MM.1S (cell line): Measurements from ENCODE around the gene C1orf74.

Experiments
- DNase-seq: peaks from one replicate; pipeline ENCODE4 v3.0.0-alpha.2; 2015
- H2AFZ ChIP-seq: fragments of 300-600 bp; sonication (generic); 2 replicates; pipeline ENCODE4 v1.6.0; 2016; ENCODE audit warnings: antibody characterized with exemption, low read length
- H3F3A ChIP-seq: fragments of 300-600 bp; sonication (generic); 2 replicates; pipeline ENCODE4 v1.6.1; 2016; ENCODE audit warnings: mild to moderate bottlenecking, antibody characterized with exemption, low read length, moderate library complexity, mixed read lengths; ENCODE audit not compliant: insufficient read depth
- H3K27ac ChIP-seq: fragments of 300-600 bp; sonication (generic); 2 replicates; pipeline ENCODE4 v1.5.1; 2016; ENCODE audit warnings: mild to moderate bottlenecking, low read length
- H3K27me3 ChIP-seq: fragments of 300-600 bp; sonication (generic); replicated peaks from 2 replicates; pipeline ENCODE4 v1.6.0; 2016; ENCODE audit warnings: low read length; ENCODE audit not compliant: insufficient read depth
- H3K36me3 ChIP-seq: fragments of 300-600 bp; sonication (generic); replicated peaks from 2 replicates; pipeline ENCODE4 v1.6.1; 2016; ENCODE audit warnings: mild to moderate bottlenecking, low read length, mixed read lengths; ENCODE audit not compliant: insufficient read depth
- H3K4me1 ChIP-seq: fragments of 300-600 bp; sonication (generic); 2 replicates; pipeline ENCODE4 v1.6.1; 2016; ENCODE audit warnings: low read length, mixed read lengths
- H3K4me2 ChIP-seq: fragments of 300-600 bp; sonication (generic); 2 replicates; pipeline ENCODE4 v1.6.0; 2016; ENCODE audit warnings: low read depth, low read length
- H3K4me3 ChIP-seq: fragments of 300-600 bp; sonication (generic); 2 replicates; pipeline ENCODE4 v1.5.1; 2016; ENCODE audit warnings: low read length, mixed read lengths
- H3K79me2 ChIP-seq: fragments of 300-600 bp; sonication (generic); 2 replicates; pipeline ENCODE4 v1.6.1; 2016; ENCODE audit warnings: mixed run types, low read length, mixed read lengths
- H3K9ac ChIP-seq: fragments of 300-600 bp; sonication (generic); 2 replicates; pipeline ENCODE4 v1.6.1; 2016; ENCODE audit warnings: low read length, mixed read lengths
- H3K9me2 ChIP-seq: fragments of 300-600 bp; sonication (generic); replicated peaks from 2 replicates; pipeline ENCODE4 v1.6.1; 2016; ENCODE audit warnings: mild to moderate bottlenecking, low read length, mixed read lengths; ENCODE audit not compliant: insufficient read depth
- H3K9me3 ChIP-seq: fragments of 300-600 bp; sonication (generic); replicated peaks from 2 replicates; pipeline ENCODE4 v1.6.1; 2016; ENCODE audit warnings: mild to moderate bottlenecking, low read length, mixed read lengths; ENCODE audit not compliant: insufficient read depth
- H4K20me1 ChIP-seq: fragments of 300-600 bp; sonication (generic); 2 replicates; pipeline ENCODE4 v1.6.1; 2016; ENCODE audit warnings: mild to moderate bottlenecking, low read length, moderate library complexity, mixed read lengths; ENCODE audit not compliant: insufficient read depth
- EZH2 ChIP-seq: fragments of 300-600 bp; sonication (generic); optimal IDR thresholded peaks from 2 replicates; pipeline ENCODE3; 2017; ENCODE audit warnings: low read depth, mild to moderate bottlenecking, antibody characterized with exemption, low read length, mixed read lengths
- EZH2phosphoT487 ChIP-seq: fragments of 300-600 bp; sonication (generic); IDR thresholded peaks from 2 replicates; pipeline ENCODE4 v1.6.1; 2018; ENCODE audit warnings: antibody characterized with exemption, low read length
- TF ChIP-seq, protein P1 (sequence below): fragments of 300-600 bp; sonication (generic); IDR thresholded peaks from 2 replicates; pipeline ENCODE4 v1.5.1; 2016; ENCODE audit warnings: antibody characterized with exemption, low read length, mixed read lengths

The C1orf74 gene

DNA sequence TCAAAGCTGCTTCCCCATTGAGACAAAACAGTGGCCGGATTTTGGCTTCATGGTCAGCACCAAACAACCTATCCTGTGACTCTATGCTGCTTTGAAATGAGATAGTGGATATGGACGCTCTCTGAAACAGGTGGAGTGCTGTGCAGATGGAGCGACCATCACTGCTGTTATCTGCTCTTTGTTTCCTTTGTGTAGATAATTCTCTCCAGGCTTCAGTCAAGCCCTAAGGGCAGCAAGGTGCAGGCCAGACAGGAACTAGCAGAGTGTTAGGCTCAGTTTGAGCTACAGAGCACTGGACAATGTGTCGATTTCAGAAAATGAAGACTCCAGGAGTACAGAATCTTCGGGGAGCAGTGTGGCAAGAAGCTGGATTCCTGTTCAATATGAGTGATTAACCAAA, 26.4 kb upstream of the C1orf74 start:
- Histone ChIP-seq H3K4me3 (no peak overlapping the region), H3K27ac (no peak overlapping the region), H3K79me2 (no peaks in the 10 kb centered on the region), H3K4me2 (no peak overlapping the region), H3K9ac (no peak overlapping the region), H2AFZ (no peak overlapping the region), H3K9me2 (no peaks in the 10 kb centered on the region), H3K4me1 (no peaks in the 10 kb centered on the region), H4K20me1 (no peaks in the 10 kb centered on the region), H3K27me3 (no peaks in the 10 kb centered on the region), H3K36me3 (no peaks in the 10 kb centered on the region), H3F3A (no peaks in the 10 kb centered on the region), H3K9me3 (no peaks in the 10 kb centered on the region)
- DNase-seq = no peak
- TF ChIP-seq EZH2 (no peak), EZH2phosphoT487 (no peak)
- TF ChIP-seq, protein P1, sequence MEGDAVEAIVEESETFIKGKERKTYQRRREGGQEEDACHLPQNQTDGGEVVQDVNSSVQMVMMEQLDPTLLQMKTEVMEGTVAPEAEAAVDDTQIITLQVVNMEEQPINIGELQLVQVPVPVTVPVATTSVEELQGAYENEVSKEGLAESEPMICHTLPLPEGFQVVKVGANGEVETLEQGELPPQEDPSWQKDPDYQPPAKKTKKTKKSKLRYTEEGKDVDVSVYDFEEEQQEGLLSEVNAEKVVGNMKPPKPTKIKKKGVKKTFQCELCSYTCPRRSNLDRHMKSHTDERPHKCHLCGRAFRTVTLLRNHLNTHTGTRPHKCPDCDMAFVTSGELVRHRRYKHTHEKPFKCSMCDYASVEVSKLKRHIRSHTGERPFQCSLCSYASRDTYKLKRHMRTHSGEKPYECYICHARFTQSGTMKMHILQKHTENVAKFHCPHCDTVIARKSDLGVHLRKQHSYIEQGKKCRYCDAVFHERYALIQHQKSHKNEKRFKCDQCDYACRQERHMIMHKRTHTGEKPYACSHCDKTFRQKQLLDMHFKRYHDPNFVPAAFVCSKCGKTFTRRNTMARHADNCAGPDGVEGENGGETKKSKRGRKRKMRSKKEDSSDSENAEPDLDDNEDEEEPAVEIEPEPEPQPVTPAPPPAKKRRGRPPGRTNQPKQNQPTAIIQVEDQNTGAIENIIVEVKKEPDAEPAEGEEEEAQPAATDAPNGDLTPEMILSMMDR = no peak

DNA sequence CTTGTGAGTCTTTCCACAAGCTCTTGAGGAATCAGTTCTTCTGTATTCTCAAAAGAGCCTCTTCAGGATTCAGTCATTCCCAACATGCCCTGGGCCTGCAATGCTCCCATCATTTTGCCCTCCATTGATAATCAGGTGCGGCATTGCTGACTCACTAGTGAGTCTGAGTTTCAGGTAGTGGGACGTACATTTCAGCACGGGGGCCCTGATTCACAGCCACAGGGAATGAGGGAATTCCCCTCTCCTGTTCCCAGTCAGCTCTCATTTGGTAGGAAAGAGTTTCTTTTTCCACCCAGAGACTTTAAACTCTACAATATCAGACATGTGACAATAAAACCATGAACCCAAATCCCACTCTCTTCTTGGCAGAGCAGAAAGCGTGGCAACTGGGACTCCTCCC, 25.3 kb upstream of the C1orf74 start:
- no peak for DNase-seq
- no peak overlapping the region for H2AFZ ChIP-seq
- no peaks in the 10 kb centered on the region for H3K9me3 ChIP-seq
- H3K27me3 ChIP-seq = no peaks in the 10 kb centered on the region
- no peaks in the 10 kb centered on the region for H3K36me3 ChIP-seq
- TF ChIP-seq EZH2 (no peak), EZH2phosphoT487 (no peak)
- TF ChIP-seq, protein P1 = no peak
- no peak overlapping the region for H3K4me3 ChIP-seq
- no peaks in the 10 kb centered on the region for H4K20me1 ChIP-seq
- H3K79me2 ChIP-seq = no peaks in the 10 kb centered on the region
- H3K4me2 ChIP-seq = no peak overlapping the region
- H3K27ac ChIP-seq = no peak overlapping the region
- no peaks in the 10 kb centered on the region for H3F3A ChIP-seq
- H3K9ac ChIP-seq = no peak overlapping the region
- H3K4me1 ChIP-seq = no peaks in the 10 kb centered on the region
- H3K9me2 ChIP-seq = no peaks in the 10 kb centered on the region

DNA sequence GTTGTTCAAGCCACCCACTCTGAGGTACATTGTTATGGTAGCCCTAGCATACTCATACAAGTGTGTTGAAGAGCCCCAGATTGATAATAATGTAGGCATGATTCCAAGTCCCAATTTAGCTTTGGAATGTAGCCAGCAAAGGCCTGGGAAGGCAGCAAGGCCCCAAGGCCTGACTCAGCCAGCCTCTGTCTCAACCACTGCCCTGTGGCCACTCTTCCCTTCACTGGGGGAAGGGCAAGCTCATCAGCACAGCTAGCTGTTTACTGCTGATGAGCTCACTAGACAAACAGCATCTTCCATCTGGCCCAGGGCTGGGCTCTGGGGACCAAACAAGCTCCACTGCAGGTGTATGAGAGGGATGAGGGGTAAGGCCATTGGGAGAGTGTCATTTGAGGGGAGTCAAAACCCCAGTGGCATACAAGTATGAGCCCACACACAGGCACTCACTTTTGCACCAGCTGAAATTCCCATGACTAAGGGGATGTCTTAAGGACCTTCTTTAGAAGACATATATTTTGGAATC, 23.8 kb upstream of the C1orf74 start:
- H3K27ac ChIP-seq = no peak overlapping the region
- no peaks in the 10 kb centered on the region for H4K20me1 ChIP-seq
- H3K4me2 ChIP-seq = no peak overlapping the region
- no peaks in the 10 kb centered on the region for H3F3A ChIP-seq
- H3K4me1 ChIP-seq = no peaks in the 10 kb centered on the region
- no peaks in the 10 kb centered on the region for H3K27me3 ChIP-seq
- no peaks in the 10 kb centered on the region for H3K9me3 ChIP-seq
- no peak for DNase-seq
- no peak overlapping the region for H3K4me3 ChIP-seq
- TF ChIP-seq EZH2 = no peak
- TF ChIP-seq, protein P1 = no peak
- TF ChIP-seq EZH2phosphoT487 = no peak
- H3K9me2 ChIP-seq = no peaks in the 10 kb centered on the region
- no peak overlapping the region for H2AFZ ChIP-seq
- H3K9ac ChIP-seq = no peak overlapping the region
- H3K79me2 ChIP-seq = no peaks in the 10 kb centered on the region
- no peaks in the 10 kb centered on the region for H3K36me3 ChIP-seq
